Nephron (organoid): ENCODE measurements around the gene ITCH.

Experiments
- H3K27ac Mint-ChIP-seq, 3 experiments: 2 replicates each; pipeline ENCODE4 v1.8.0; 2020; ENCODE audit warnings: mixed read lengths in 3 of 3, mild to moderate bottlenecking in 2 of 3, moderate library complexity in 1 of 3
- H3K27me3 Mint-ChIP-seq: 2 replicates; pipeline ENCODE4 v1.8.0; 2021; ENCODE audit warnings: low read depth, mild to moderate bottlenecking, moderate library complexity, mixed read lengths
- H3K36me3 Mint-ChIP-seq: 2 replicates; pipeline ENCODE4 v1.8.0; 2020; ENCODE audit warnings: low read depth, mixed read lengths
- H3K4me1 Mint-ChIP-seq: 2 replicates; pipeline ENCODE4 v1.8.0; 2020; ENCODE audit warnings: mixed read lengths
- H3K4me3 Mint-ChIP-seq, 3 experiments: 2 replicates each; pipeline ENCODE4 v1.8.0; 2020; ENCODE audit warnings: mild to moderate bottlenecking in 3 of 3, mixed read lengths in 3 of 3, moderate library complexity in 2 of 3
- H3K9me3 Mint-ChIP-seq: 2 replicates; pipeline ENCODE4 v1.8.0; 2020; ENCODE audit warnings: mixed read lengths
- TF ChIP-seq, protein P1 (sequence below), 3 experiments: fragments of 200-600 bp; sonication (generic); IDR thresholded peaks; one replicate each; pipeline ENCODE4 v1.5.0; 2021; ENCODE audit warnings: antibody characterized with exemption in 3 of 3; ENCODE audit not compliant: unreplicated experiment in 3 of 3

Gene ITCH

DNA sequence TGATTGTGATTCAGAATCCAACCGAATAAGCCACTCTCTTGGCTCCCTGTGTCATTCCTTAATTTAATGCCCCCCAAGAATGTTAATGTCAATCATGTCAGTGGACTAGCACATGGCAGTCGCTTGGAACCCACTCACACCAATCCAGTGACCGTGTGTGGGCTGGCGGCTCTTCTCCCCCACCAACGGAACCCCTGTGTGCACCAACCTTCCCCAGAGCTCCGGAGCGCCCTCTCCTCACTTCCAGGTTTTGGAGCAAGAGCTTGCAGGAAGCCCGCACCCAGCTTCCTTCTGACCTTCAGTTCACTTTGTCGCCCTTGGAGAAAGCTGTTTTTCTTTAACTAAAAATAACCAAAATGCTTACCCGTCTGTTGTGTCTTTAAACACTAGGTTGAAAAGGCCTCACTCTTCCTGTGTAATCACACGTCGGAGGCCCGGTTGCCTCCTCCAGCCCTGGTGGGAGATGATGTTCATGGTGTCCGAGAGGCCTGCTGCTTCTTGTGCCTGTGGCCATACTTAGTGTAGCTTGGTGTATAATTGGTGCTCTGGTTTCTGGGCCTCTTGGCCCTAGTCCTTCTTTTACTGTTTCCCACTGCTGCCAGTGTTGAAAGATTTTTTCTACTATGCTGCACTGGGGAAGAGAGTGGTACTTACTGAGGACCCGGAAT lies 177.7 kb downstream of the ITCH start:
- H3K36me3 Mint-ChIP-seq, result peaks cover 48% of the 10 kb centered on the region
- peaks cover 7% of the 10 kb centered on the region for H3K27me3 Mint-ChIP-seq
- no peak overlapping the region for H3K27ac Mint-ChIP-seq
- no peak overlapping the region for H3K4me3 Mint-ChIP-seq
- H3K4me1 Mint-ChIP-seq, result peaks cover 18% of the 10 kb centered on the region
- H3K9me3 Mint-ChIP-seq, result no peaks in the 10 kb centered on the region
- TF ChIP-seq, protein P1, sequence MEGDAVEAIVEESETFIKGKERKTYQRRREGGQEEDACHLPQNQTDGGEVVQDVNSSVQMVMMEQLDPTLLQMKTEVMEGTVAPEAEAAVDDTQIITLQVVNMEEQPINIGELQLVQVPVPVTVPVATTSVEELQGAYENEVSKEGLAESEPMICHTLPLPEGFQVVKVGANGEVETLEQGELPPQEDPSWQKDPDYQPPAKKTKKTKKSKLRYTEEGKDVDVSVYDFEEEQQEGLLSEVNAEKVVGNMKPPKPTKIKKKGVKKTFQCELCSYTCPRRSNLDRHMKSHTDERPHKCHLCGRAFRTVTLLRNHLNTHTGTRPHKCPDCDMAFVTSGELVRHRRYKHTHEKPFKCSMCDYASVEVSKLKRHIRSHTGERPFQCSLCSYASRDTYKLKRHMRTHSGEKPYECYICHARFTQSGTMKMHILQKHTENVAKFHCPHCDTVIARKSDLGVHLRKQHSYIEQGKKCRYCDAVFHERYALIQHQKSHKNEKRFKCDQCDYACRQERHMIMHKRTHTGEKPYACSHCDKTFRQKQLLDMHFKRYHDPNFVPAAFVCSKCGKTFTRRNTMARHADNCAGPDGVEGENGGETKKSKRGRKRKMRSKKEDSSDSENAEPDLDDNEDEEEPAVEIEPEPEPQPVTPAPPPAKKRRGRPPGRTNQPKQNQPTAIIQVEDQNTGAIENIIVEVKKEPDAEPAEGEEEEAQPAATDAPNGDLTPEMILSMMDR (IDR thresholded peaks at IDR 0.05; ENCODE audit: unreplicated experiment in 3 of 3), result no peak

DNA sequence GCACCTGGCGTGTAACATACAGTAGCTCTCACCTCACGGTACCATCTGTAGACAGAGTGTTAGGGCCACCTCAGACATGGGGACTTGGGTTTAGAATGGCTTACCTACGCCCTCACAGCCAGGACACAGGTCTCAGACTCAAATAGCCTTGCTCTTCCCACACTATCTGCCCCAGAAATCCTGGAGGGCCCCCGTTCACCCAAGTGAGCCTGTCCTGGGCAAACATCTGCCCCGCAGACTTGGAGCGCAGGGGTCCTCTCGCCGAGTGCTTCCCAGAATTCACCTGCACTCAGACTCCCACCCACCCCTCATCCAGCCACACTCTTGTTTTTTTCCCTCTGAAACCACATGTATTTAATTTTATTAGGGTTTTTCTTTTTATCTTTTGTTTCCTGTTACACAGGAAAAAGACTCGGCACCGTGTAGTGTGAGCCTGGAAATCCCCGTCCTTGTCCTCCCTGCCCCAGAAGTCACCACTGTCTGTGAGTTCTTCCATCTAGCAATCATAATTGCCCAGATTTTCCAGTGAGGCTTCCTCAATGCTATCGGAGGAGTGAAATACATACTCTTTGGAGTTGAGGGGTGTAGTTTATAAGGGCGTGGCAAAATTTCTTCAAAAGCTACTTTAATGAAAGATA lies 178.3 kb downstream of the ITCH start:
- H3K27ac Mint-ChIP-seq, result no peak overlapping the region
- peaks cover 8% of the 10 kb centered on the region for H3K27me3 Mint-ChIP-seq
- H3K4me3 Mint-ChIP-seq, result no peak overlapping the region
- no peaks in the 10 kb centered on the region for H3K9me3 Mint-ChIP-seq
- TF ChIP-seq, protein P1 (IDR thresholded peaks at IDR 0.05; ENCODE audit: unreplicated experiment in 3 of 3), result no peak
- peaks cover 18% of the 10 kb centered on the region for H3K4me1 Mint-ChIP-seq
- H3K36me3 Mint-ChIP-seq, result peaks cover 43% of the 10 kb centered on the region

DNA sequence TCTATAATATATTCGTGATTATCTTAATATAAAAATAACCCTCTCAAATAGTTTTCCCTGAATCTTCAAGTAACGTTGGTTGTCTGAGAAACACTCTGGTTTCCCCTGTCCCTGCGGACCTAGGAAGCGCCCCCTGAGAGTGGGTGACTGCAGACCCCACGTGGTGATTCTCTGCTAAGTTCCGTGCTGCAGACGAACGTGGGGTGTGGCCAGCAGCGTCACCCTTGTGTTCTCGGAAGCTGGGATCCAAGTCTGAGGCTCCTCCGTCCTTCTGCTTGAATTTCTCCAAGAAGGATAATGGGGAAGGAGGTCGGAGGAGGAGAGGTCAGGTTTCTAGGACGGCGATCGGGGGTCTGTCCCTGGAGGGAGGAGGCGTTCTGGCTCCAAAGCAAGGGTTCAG lies 178.8 kb downstream of the ITCH start:
- Mint-ChIP-seq H3K36me3 (peaks cover 43% of the 10 kb centered on the region), H3K9me3 (no peaks in the 10 kb centered on the region), H3K27me3 (peaks cover 8% of the 10 kb centered on the region), H3K27ac (no peak overlapping the region), H3K4me1 (peaks cover 22% of the 10 kb centered on the region), H3K4me3 (no peak overlapping the region)
- TF ChIP-seq, protein P1 (IDR thresholded peaks at IDR 0.05; ENCODE audit: unreplicated experiment in 3 of 3), result no peak

DNA sequence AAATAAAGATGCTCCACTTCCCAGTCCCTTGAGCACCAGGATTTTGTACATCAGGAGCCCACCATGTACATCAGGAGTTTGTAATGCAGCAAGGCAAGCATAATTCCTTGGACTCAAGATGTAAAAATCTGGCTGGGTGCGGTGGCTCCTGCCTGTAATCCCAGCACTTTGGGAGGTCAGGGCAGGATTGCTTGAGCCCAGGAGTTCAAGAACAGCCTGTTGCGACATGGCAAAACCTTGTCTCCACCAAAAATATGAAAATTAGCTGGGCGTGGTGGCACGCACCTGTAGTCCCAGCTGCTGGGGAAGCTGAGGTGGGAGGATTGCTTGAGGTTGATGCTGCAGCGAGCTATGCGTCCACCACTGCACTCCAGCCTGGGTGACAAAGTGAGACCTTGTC lies 179.4 kb downstream of the ITCH start:
- Mint-ChIP-seq H3K36me3 (peaks cover 38% of the 10 kb centered on the region), H3K4me1 (peaks cover 24% of the 10 kb centered on the region), H3K9me3 (no peaks in the 10 kb centered on the region), H3K27ac (no peak overlapping the region), H3K4me3 (no peak overlapping the region), H3K27me3 (peaks cover 8% of the 10 kb centered on the region)
- TF ChIP-seq, protein P1 (IDR thresholded peaks at IDR 0.05; ENCODE audit: unreplicated experiment in 3 of 3), result no peak

DNA sequence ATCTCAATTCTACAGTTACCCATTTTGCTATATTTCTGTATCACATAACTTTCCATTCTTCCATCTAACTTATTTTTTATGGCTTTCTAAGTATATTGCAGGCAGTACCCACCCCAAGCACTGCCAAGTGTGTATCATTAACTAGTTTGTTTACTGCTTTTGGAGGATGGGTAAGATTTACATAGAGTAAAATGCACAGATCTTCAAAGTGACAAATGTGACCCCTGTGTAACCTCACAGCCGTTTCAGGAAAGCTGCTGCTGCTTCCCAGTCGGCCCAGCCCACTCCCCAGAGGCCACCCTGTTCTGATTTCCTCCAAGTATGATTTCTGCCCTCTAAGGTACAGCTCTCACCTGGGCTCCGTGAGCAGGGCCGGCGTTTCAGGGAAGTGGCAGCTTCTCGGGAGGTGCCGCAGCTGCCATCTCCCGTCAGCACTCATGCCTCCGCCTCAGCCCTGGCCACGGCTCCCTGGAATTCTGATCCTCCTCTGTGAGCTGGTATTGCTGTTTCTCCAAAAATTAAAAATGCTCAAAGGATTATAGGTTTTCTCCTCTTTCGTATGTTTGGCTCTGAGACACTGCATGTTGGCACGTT lies 180.5 kb downstream of the ITCH start:
- Mint-ChIP-seq H3K4me1 (peaks cover 24% of the 10 kb centered on the region), H3K27me3 (peaks cover 8% of the 10 kb centered on the region), H3K4me3 (no peak overlapping the region), H3K36me3 (peaks cover 35% of the 10 kb centered on the region), H3K9me3 (no peaks in the 10 kb centered on the region), H3K27ac (no peak overlapping the region)
- TF ChIP-seq, protein P1 (IDR thresholded peaks at IDR 0.05; ENCODE audit: unreplicated experiment in 3 of 3), result no peak
